ENCODE measurements around the gene TAX1BP1. TPM values are rescaled to one million over a fixed set of nuclear protein-coding genes. Genes with fewer than 3 reads are reported as not detected.

TAX1BP1 gene
- total RNA-seq, 1 experiment from 2014 or later, result 58.3 TPM

DNA sequence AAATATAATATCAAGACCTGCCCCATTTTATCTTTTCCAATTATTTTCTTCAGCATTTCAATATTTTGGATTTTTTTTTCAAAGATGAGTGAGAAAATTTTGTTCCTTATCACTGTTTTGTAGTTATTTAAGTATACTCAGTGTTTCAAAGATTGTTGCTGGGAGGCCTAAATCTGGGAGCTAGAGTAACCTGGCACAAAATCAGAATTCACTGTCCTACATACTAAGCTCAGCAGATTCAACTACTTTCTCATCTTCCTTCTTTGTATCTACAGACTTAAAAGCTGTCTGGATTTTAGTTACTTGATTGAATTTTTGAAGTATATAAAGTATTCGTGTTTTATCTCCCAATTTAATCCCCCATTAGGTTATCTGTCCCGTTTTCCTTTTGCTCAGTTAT lies 85.9 kb downstream of the TAX1BP1 start:
- H4K20me1 ChIP-seq (ENCODE audit: control insufficient read depth, insufficient read depth, insufficient read length), result no peaks in the 10 kb centered on the region
- no peak overlapping the region for H3K9ac ChIP-seq (ENCODE audit: extremely low read depth, insufficient read length, low read length)
- H4K5ac ChIP-seq (ENCODE audit: insufficient read length, low read depth, low read length), result no peak overlapping the region
- no peaks in the 10 kb centered on the region for H3K27me3 ChIP-seq (ENCODE audit: insufficient read depth, low read length)
- H2AFZ ChIP-seq (ENCODE audit: low read length), result no peak overlapping the region
- H3K23ac ChIP-seq (ENCODE audit: insufficient read length, low read depth, low read length), result no peak overlapping the region
- no peak overlapping the region for H3K27ac ChIP-seq (ENCODE audit: insufficient read length, low read depth, low read length)
- no peak overlapping the region for H2BK15ac ChIP-seq (ENCODE audit: low read depth, low read length)
- no peak overlapping the region for H3K4me2 ChIP-seq (ENCODE audit: insufficient read depth, insufficient read length, low read length)
- TF ChIP-seq, protein P1, sequence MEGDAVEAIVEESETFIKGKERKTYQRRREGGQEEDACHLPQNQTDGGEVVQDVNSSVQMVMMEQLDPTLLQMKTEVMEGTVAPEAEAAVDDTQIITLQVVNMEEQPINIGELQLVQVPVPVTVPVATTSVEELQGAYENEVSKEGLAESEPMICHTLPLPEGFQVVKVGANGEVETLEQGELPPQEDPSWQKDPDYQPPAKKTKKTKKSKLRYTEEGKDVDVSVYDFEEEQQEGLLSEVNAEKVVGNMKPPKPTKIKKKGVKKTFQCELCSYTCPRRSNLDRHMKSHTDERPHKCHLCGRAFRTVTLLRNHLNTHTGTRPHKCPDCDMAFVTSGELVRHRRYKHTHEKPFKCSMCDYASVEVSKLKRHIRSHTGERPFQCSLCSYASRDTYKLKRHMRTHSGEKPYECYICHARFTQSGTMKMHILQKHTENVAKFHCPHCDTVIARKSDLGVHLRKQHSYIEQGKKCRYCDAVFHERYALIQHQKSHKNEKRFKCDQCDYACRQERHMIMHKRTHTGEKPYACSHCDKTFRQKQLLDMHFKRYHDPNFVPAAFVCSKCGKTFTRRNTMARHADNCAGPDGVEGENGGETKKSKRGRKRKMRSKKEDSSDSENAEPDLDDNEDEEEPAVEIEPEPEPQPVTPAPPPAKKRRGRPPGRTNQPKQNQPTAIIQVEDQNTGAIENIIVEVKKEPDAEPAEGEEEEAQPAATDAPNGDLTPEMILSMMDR (conservative IDR thresholded peaks at IDR 0.05), result no peak
- H3K79me2 ChIP-seq (ENCODE audit: insufficient read depth, low read length), result no peaks in the 10 kb centered on the region
- no CpG with 5 or more reads among the region's 2 CpGs for WGBS (ENCODE audit: extremely low coverage, insufficient read length, low lambda C conversion rate)
- H3K9me3 ChIP-seq (ENCODE audit: control insufficient read depth, low read depth, low read length), result no peaks in the 10 kb centered on the region
- H3K4ac ChIP-seq (ENCODE audit: low read depth, low read length), result no peak overlapping the region
- Mint-ChIP-seq H3K36me3 (ENCODE audit: insufficient read depth in 1 of 3, low read depth in 3 of 3) (peaks cover 0 to 11% (median 3%) of the 10 kb centered on the region in 3 experiments; a peak in 4 of 7 replicates), H3K27me3 (ENCODE audit: low read depth) (no peaks in the 10 kb centered on the region), H3K4me3 (no peak overlapping the region), H3K9me3 (no peaks in the 10 kb centered on the region), H3K27ac (0 out of 7 replicates have a peak overlapping the region, but pooled peaks of 1 of the 3 experiments have one; percentile 40), H3K4me1 (no peaks in the 10 kb centered on the region)
- no peak overlapping the region for H4K91ac ChIP-seq (ENCODE audit: insufficient read length, low read depth, low read length)
- no peaks in the 10 kb centered on the region for H3K23me2 ChIP-seq (ENCODE audit: insufficient read length, low read depth, low read length, poor library complexity, severe bottlenecking)
- DNase-seq, result no peak
- H3K56ac ChIP-seq (ENCODE audit: insufficient read length, low read depth, low read length), result no peak overlapping the region
- H3T11ph ChIP-seq (ENCODE audit: low read length), result no peak overlapping the region
- no peak overlapping the region for H2AK5ac ChIP-seq (ENCODE audit: insufficient read length, low read length)
- no peak overlapping the region for H4K8ac ChIP-seq (replicated peaks; ENCODE audit: insufficient read length, low read depth, low read length)
- H2BK12ac ChIP-seq (ENCODE audit: insufficient read length, low read depth, low read length), result no peak overlapping the region
- H3K4me1 ChIP-seq (ENCODE audit: insufficient read depth, low read length), result no peaks in the 10 kb centered on the region
- no peak overlapping the region for H3K18ac ChIP-seq (ENCODE audit: insufficient read length, low read depth, low read length)
- no peaks in the 10 kb centered on the region for H3K79me1 ChIP-seq (ENCODE audit: insufficient read depth, low read depth, low read length, poor library complexity, severe bottlenecking)
- H3K14ac ChIP-seq (ENCODE audit: insufficient read depth, low read length), result no peak overlapping the region
- no peak overlapping the region for H2BK120ac ChIP-seq (ENCODE audit: low read depth, low read length, poor library complexity, severe bottlenecking)
- H2BK5ac ChIP-seq (ENCODE audit: insufficient read length, low read length), result no peak overlapping the region
- no peak overlapping the region for H2BK20ac ChIP-seq (ENCODE audit: low read depth, low read length, poor library complexity, severe bottlenecking)

All from H9 (cell line).